GM12873 (cell line): ENCODE results near the gene CARD14.

ENCODE experiments used
- TF ChIP-seq, protein P1 (sequence below): IDR thresholded peaks from 2 replicates; pipeline ENCODE4 v1.5.1; 2012; ENCODE audit warnings: low read depth, mild to moderate bottlenecking, moderate library complexity, low read length, control low read depth; ENCODE audit not compliant: insufficient read depth; ENCODE audit errors: missing control alignments

Gene CARD14

GRCh38 chr17:80169107-80169506 lies 723 bp upstream of the CARD14 start:
- TF ChIP-seq, protein P1, sequence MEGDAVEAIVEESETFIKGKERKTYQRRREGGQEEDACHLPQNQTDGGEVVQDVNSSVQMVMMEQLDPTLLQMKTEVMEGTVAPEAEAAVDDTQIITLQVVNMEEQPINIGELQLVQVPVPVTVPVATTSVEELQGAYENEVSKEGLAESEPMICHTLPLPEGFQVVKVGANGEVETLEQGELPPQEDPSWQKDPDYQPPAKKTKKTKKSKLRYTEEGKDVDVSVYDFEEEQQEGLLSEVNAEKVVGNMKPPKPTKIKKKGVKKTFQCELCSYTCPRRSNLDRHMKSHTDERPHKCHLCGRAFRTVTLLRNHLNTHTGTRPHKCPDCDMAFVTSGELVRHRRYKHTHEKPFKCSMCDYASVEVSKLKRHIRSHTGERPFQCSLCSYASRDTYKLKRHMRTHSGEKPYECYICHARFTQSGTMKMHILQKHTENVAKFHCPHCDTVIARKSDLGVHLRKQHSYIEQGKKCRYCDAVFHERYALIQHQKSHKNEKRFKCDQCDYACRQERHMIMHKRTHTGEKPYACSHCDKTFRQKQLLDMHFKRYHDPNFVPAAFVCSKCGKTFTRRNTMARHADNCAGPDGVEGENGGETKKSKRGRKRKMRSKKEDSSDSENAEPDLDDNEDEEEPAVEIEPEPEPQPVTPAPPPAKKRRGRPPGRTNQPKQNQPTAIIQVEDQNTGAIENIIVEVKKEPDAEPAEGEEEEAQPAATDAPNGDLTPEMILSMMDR, result no peak

DNA sequence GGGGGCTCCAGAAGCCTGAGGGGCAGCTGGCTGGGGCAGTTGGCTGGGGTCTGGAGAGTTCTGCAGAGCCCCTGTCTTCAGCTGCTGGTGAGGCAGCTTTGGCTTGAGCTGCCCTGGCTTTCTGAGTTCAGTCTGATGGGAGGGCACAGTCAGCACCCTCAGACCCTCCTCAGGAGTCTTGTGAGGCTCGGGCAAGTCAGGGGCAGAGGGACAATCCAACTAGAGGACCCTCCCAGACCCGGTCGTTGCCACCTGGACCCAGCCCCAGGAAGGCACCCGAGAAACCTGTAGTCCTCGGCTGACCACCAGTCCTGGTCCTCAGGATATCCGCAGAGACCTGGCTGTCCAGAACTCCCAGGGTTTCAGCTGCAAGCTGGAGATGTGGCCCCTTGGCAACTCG lies 1.9 kb downstream of the CARD14 start:
- TF ChIP-seq, protein P1, result no peak

DNA sequence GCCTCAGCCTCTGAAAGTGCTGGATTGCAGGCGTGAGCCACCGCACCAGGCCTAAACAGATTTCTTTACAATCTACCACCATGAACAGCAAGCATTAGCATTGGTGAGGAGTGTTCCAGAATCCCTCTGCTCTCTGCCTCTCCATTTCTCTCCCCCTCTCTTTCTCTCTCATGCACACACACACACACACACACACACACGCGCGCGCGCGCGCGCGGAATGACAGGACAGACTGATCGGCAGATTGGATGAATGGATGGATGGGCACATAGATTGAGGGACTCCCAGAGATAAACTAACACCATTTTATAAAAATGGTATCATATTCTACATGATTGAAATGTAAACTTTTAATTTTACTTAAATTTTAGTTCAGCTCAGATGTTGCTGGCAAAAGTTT lies 3.3 kb downstream of the CARD14 start:
- TF ChIP-seq, protein P1, result no peak

GRCh38 chr17:80173916-80174315 lies 4.1 kb downstream of the CARD14 start:
- TF ChIP-seq, protein P1, result no peak

DNA sequence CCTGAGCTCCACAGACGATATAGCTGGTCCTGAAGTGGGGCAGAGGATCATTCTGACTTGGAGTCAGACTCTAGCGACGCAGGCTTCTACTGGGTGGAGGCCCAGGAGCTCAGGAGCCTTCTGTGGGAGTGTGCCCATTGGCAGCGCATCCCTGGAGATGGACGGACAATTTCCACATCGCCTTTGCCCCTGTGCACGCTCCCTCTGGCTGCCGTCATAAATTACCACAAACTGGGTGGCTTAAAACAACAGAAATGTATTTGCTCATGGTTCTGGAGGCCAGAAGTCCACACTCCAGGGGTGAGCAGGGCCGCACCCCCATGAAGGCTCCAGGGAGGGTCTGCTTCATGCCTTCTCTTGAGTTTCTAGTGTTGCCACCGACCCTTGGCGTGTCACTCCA lies 6.9 kb downstream of the CARD14 start:
- TF ChIP-seq, protein P1, result no peak

GRCh38 chr17:80177986-80178595 lies 8.3 kb downstream of the CARD14 start:
- TF ChIP-seq, protein P1, result no peak

DNA sequence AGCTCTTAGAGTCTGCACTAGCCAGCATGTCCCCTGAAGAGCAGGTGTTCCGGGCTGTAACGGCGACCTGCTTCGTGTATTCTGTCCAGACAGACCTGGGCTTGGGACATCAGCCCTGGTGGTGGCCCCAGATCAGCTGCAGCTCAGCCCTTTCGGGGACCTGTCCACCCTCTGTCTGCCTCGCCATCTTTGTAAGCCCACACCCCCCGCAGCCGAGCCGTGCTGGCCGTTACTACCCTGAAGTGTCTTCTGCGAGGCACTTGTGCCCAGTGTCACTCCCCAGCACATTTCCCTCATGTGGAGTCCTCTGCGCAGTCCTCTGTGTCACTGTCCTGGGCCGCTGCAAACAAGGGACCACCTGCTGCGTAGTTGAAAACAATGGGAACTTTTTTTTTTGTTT lies 10.4 kb downstream of the CARD14 start:
- TF ChIP-seq, protein P1, result no peak

GRCh38 chr17:80181431-80181830 lies 11.6 kb downstream of the CARD14 start:
- TF ChIP-seq, protein P1, result no peak
